Measurements from ENCODE around the gene PPP2R5E.

- TF ChIP-seq NFYB (IDR thresholded peaks at IDR 0.05; ENCODE audit: insufficient read depth, low read depth, low read length): no peak
- TF ChIP-seq EGR1 (IDR thresholded peaks at IDR 0.05; ENCODE audit: borderline replicate concordance in 1 of 2, low read depth in 2 of 2, low read length in 2 of 2): no peak
- TF ChIP-seq MYC (IDR thresholded peaks at IDR 0.05; ENCODE audit: insufficient read depth, insufficient read length, insufficient replicate concordance, low read length, severe bottlenecking): no peak
- no peak for TF ChIP-seq BHLHE40 (IDR thresholded peaks at IDR 0.05; ENCODE audit: borderline replicate concordance in 1 of 2, low read depth in 2 of 2, low read length in 1 of 2)
- TF ChIP-seq CTCF (IDR thresholded peaks at IDR 0.05 in 2 of 3, conservative IDR thresholded peaks at IDR 0.05 in 1 of 3; ENCODE audit: control insufficient read depth in 2 of 3, extremely low read depth in 1 of 3, insufficient read depth in 1 of 3, low read depth in 3 of 3, low read length in 3 of 3): no peak
- no peak for TF ChIP-seq POLR2A (IDR thresholded peaks at IDR 0.05; ENCODE audit: low read depth, low read length)
- TF ChIP-seq REST (IDR thresholded peaks at IDR 0.05; ENCODE audit: low read depth, low read length): no peak
- TF ChIP-seq RFX5 (IDR thresholded peaks at IDR 0.05; ENCODE audit: low read depth, low read length): no peak
- TF ChIP-seq EP300 (IDR thresholded peaks at IDR 0.05; ENCODE audit: borderline replicate concordance in 1 of 2, control insufficient read depth in 1 of 2, low read depth in 2 of 2, low read length in 2 of 2): no peak
- no peak for TF ChIP-seq CBFB (IDR thresholded peaks at IDR 0.05; ENCODE audit: low read depth)
- no peak for TF ChIP-seq RCOR1 (conservative IDR thresholded peaks at IDR 0.05; ENCODE audit: low read depth, low read length)
Measured at GRCh38 chr14:63375769-63376168, 167.4 kb downstream of the PPP2R5E start.

All from GM12878 (cell line).